GM10847 (cell line): ENCODE results near the gene SEPTIN6.

Source experiments
- POLR2A ChIP-seq: IDR thresholded peaks from 2 replicates; pipeline ENCODE4 v1.6.1; 2011; ENCODE audit not compliant: insufficient read length; ENCODE audit errors: extremely low read depth

Gene SEPTIN6

GRCh38 chrX:119676949-119677653 is 15.9 kb downstream of the SEPTIN6 start:
- no peak for TF ChIP-seq POLR2A

DNA sequence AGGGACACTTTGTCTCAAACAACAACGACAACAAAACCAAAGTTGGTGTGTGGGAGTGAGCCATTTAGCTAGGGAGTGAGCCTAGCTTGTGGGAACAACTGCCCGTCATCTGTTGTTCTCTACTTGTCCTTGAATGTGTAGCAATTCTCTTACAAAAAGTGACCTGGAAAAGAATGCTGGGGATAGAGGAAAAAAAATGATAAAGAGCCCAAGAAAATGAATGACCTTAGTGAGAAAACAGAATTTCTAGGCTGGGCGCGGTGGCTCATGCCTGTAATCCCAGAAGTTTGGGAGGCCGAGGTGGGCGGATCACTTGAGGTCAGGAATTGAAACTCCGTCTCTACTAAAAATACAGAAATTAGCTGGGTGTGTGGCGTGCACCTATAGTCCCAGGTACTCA is 19.6 kb downstream of the SEPTIN6 start:
- no peak for TF ChIP-seq POLR2A

- no peak for TF ChIP-seq POLR2A
Observed at GRCh38 chrX:119672426-119672825, 20.5 kb downstream of the SEPTIN6 start.

DNA sequence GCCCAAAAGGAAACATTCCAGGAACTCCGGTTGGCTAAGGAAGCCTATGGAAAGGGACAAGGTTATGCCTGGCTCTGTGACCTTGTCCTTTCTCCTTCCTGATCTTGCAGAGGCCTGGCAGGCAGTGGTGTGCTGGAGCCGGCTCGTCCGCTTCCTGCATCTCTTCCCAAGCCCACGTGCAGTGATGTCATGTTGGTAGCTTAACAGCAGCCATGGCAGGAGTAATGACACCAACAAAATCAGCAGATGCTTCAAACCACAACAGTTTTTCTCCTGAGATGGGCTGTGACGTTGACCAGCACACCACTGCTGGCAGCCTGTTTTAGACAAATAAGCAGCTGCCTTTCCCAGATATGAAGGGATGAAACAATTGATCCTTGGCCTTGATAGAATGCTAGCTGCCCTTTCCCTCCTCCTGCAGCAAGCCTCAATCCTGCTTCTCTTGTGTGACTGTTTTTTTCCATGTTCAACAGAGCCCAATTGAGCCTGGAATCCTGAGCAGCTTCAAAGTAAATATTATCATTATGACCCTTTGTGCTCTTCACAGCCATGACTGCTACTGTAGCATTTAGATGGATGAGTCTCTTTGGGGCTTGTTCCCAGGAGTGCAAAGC is 23.4 kb downstream of the SEPTIN6 start:
- TF ChIP-seq POLR2A, result no peak

GRCh38 chrX:119667111-119667878 is 25.7 kb downstream of the SEPTIN6 start:
- TF ChIP-seq POLR2A, result no peak

- no peak for TF ChIP-seq POLR2A
Observed at GRCh38 chrX:119661486-119661885, 31.5 kb downstream of the SEPTIN6 start.

- no peak for TF ChIP-seq POLR2A
Observed at GRCh38 chrX:119659522-119659921, 33.4 kb downstream of the SEPTIN6 start.

GRCh38 chrX:119655125-119655524 is 37.8 kb downstream of the SEPTIN6 start:
- TF ChIP-seq POLR2A, result no peak

GRCh38 chrX:119654112-119654531 is 38.8 kb downstream of the SEPTIN6 start:
- TF ChIP-seq POLR2A, result no peak

GRCh38 chrX:119648421-119648775 is 44.6 kb downstream of the SEPTIN6 start:
- no peak for TF ChIP-seq POLR2A

- no peak for TF ChIP-seq POLR2A
Observed at GRCh38 chrX:119647552-119648420, 45.2 kb downstream of the SEPTIN6 start.

GRCh38 chrX:119647089-119647488 is 45.9 kb downstream of the SEPTIN6 start:
- no peak for TF ChIP-seq POLR2A

DNA sequence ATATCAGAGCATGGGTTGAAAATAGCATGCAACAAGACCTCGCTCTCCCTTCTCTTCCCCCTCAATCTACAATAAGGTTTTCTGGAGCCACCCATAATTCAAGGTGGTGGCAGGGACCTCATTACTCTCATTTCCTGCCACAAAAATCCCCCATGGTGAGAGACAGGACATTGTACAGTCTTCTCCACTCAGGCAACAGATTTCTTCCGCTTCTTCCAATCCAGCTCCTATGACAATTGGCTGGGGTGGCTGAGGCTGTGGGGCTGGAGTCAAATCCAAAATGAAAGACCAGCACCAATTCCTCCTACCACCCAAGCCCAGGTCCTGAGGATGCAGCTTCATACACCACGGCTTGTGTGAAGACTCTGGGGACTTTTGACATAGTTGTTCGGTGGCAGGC is 46.5 kb downstream of the SEPTIN6 start:
- no peak for TF ChIP-seq POLR2A

DNA sequence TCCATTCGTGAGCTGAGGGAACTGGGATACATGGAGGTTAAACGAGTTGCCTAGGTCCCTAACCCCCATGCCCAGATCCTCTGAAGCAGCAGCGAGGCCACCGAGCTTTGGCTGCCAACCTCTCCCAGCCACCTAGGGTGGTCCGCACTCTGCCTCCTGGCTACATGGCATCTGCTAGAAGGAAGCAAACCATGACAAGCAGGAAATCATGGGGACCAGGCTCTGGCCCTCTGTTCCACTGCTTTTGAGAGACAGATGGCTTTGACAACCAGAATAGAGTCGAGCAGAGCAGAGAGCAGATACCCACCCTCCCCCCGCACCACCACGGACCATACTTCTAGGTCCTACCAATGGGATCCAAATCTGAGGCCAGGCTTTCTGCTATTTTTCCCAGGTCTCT is 49.3 kb downstream of the SEPTIN6 start:
- TF ChIP-seq POLR2A, result no peak
